Body of pancreas (tissue), 4 donors: ENCODE data around the gene OR9A4. TPM values are rescaled to one million over a fixed set of nuclear protein-coding genes. Genes with fewer than 3 reads are reported as not detected.
A peak's percentile ranks its signal among the peaks of the same experiment; 100 is the strongest.

ENCODE experiments used
- ATAC-seq: fragments of 150-250 bp; one replicate; pipeline ENCODE4 v1.9.1; 2016
- DNase-seq, 4 donors: peaks; one replicate each; pipeline ENCODE4 v3.0.0-alpha.2; 2019
- H3K27ac ChIP-seq, 4 donors: fragments of 200-600 bp; sonication (generic); 1 replicate in 3 of 4; 2 replicates in 1 of 4; pipeline versions ENCODE4 v1.5.1 to v1.6.1; 2016 to 2019; ENCODE audit warnings: mild to moderate bottlenecking in 1 of 4, mixed read lengths in 1 of 4, moderate library complexity in 1 of 4
- H3K27me3 ChIP-seq, 2 donors: fragments of 200-600 bp; sonication (generic); one replicate each; pipeline ENCODE4 v1.6.0; 2016; ENCODE audit warnings: mild to moderate bottlenecking in 1 of 2
- H3K36me3 ChIP-seq, 2 donors: fragments of 200-600 bp; sonication (generic); replicated peaks in 1 of 2; 2 replicates each; pipeline ENCODE4 v1.5.1; 2016; ENCODE audit warnings: low read depth in 2 of 2; ENCODE audit not compliant: insufficient read depth in 1 of 2
- H3K4me1 ChIP-seq: fragments of 200-600 bp; sonication (generic); one replicate; pipeline ENCODE4 v1.6.0; 2016
- H3K4me3 ChIP-seq, 2 donors: fragments of 200-600 bp; sonication (generic); 1 replicate in 1 of 2; 2 replicates in 1 of 2; pipeline ENCODE4 v1.5.1; 2016 to 2019
- H3K9me3 ChIP-seq, 3 donors: fragments of 200-600 bp; sonication (generic); 1 replicate in 2 of 3; 2 replicates in 1 of 3; pipeline ENCODE4 v1.5.1; 2016
- CTCF ChIP-seq, 7 experiments: fragments of 450-650 bp in 4 of 7; fragments of 200-600 bp in 3 of 7; sonication (generic) in 3 of 7; IDR thresholded peaks; one replicate each; pipeline ENCODE4 v1.5.1; 2016 to 2019; ENCODE audit warnings: antibody characterized with exemption in 7 of 7
- POLR2A ChIP-seq, 3 donors: fragments of 450-650 bp; IDR thresholded peaks; one replicate each; pipeline ENCODE4 v1.6.1; 2016; ENCODE audit warnings: antibody characterized with exemption in 3 of 3, mild to moderate bottlenecking in 2 of 3
- WGBS, 2 donors: methylation state at CpG; one replicate each; pipeline ENCODE4 v1.1.5; 2017; 5-methylcytosine and 5-hydroxymethylcytosine counted together
- intact Hi-C: fragments of 100-400 bp; cut with DNase I; formaldehyde crosslinking; loops from one replicate; pipeline ENCODE4 v1.15.1; 2023
- total RNA-seq, 2 donors: library from RNA; depleted of rRNA; stranded (reverse); fragments of >200 nt; gene quantifications; one replicate each; pipeline ENCODE4 v1.1.0, GENCODE V29; 2016

Gene OR9A4
- total RNA-seq, 2 donors from 2014 or later: not detected

- H3K9me3 ChIP-seq: no peaks in the 10 kb centered on the region
- no peaks in the 10 kb centered on the region for H3K4me1 ChIP-seq
- 92 to 100% methylated on average over 1 of the region's 1 CpG for WGBS, 2 donors
- H3K27me3 ChIP-seq: no peaks in the 10 kb centered on the region
- TF ChIP-seq POLR2A (IDR thresholded peaks at IDR 0.05) (no peak), CTCF (IDR thresholded peaks at IDR 0.05) (no peak)
- H3K36me3 ChIP-seq: no peaks in the 10 kb centered on the region
- DNase-seq: no peak
- no peak overlapping the region for H3K4me3 ChIP-seq
- intact Hi-C loops: no loop called here
- no peak for ATAC-seq
- H3K27ac ChIP-seq: no peak overlapping the region
These were observed 38.1 kb downstream of the OR9A4 start for GRCh38 chr7:141954334-141954733.

- intact Hi-C loops: no loop called here
- TF ChIP-seq POLR2A (IDR thresholded peaks at IDR 0.05) (no peak), CTCF (IDR thresholded peaks at IDR 0.05) (no peak)
- WGBS, 2 donors: 51 to 69% methylated on average over 3 of the region's 3 CpGs
- Histone ChIP-seq H3K36me3 (no peaks in the 10 kb centered on the region), H3K4me1 (no peaks in the 10 kb centered on the region), H3K27me3 (no peaks in the 10 kb centered on the region), H3K27ac (no peak overlapping the region), H3K9me3 (no peaks in the 10 kb centered on the region), H3K4me3 (no peak overlapping the region)
- ATAC-seq (no peak), DNase-seq (peak in 1 of 4 donors; percentile 13)
These were observed 39.9 kb downstream of the OR9A4 start for GRCh38 chr7:141956084-141956483.

- intact Hi-C loops: no loop called here
- no peak overlapping the region for H3K27ac ChIP-seq
- H3K9me3 ChIP-seq: no peaks in the 10 kb centered on the region
- H3K27me3 ChIP-seq: no peaks in the 10 kb centered on the region
- no peak overlapping the region for H3K4me3 ChIP-seq
- H3K36me3 ChIP-seq: no peaks in the 10 kb centered on the region
- no peak for TF ChIP-seq POLR2A (IDR thresholded peaks at IDR 0.05)
- DNase-seq: no peak
- 66 to 91% methylated on average over 3 of the region's 3 CpGs for WGBS, 2 donors
- no peaks in the 10 kb centered on the region for H3K4me1 ChIP-seq
- no peak for ATAC-seq
These were observed 44.7 kb downstream of the OR9A4 start for GRCh38 chr7:141960687-141961422.

Other genes starting within 250 kb of the OR9A4 start
- 10 to 100 TPM; 17.8 to 31.9 TPM for gene DENND11, start 214.2 kb upstream of the OR9A4 start, total RNA-seq
- not detected for gene WEE2, start 208.0 kb upstream of the OR9A4 start, total RNA-seq
- 10 to 100 TPM; 32.6 to 52.9 TPM for gene SSBP1, start 178.0 kb upstream of the OR9A4 start, total RNA-seq
- gene TAS2R3, start 152.3 kb upstream of the OR9A4 start, total RNA-seq: 1 to 10 TPM in 1 of 2 donors, not detected in 1; 2.6 TPM
- gene TAS2R4, start 139.7 kb upstream of the OR9A4 start, total RNA-seq: 1 to 10 TPM; 1.3 to 3.4 TPM
- 1 to 10 TPM in 1 of 2 donors, under 1 TPM in 1; 0.99 to 1.0 TPM for gene TAS2R5, start 126.2 kb upstream of the OR9A4 start, total RNA-seq
- not detected for gene PRSS37, start 74.9 kb upstream of the OR9A4 start, total RNA-seq
- 1 to 10 TPM in 1 of 2 donors, under 1 TPM in 1; 0.99 to 1.6 TPM for gene CLEC5A, start 30.6 kb downstream of the OR9A4 start, total RNA-seq
- not detected for gene TAS2R38, start 57.4 kb downstream of the OR9A4 start, total RNA-seq
- under 1 TPM; under 0.01 to 0.26 TPM for gene MGAM, start 79.5 kb downstream of the OR9A4 start, total RNA-seq
- 10 to 100 TPM in 1 of 2 donors, 1 to 10 TPM in 1; 9.3 to 10.9 TPM for gene MGAM2, start 195.3 kb downstream of the OR9A4 start, total RNA-seq